ENCODE measurements around the gene SH3BP4. TPM values are rescaled to one million over a fixed set of nuclear protein-coding genes. Genes with fewer than 3 reads are reported as not detected.

Gene SH3BP4
- total RNA-seq, 1 donor from 2014 or later: 58.6 TPM

GRCh38 chr2:235000426-235001236 is 48.8 kb downstream of the SH3BP4 start:
- Mint-ChIP-seq H3K4me3 (ENCODE audit: unreplicated experiment) (no peak overlapping the region), H3K27me3 (ENCODE audit: unreplicated experiment) (peaks cover 2% of the 10 kb centered on the region), H3K9me3 (ENCODE audit: unreplicated experiment) (no peaks in the 10 kb centered on the region), H3K27ac (ENCODE audit: unreplicated experiment) (no peak overlapping the region), H3K4me1 (ENCODE audit: unreplicated experiment) (peaks cover 29% of the 10 kb centered on the region), H3K36me3 (ENCODE audit: low read depth, unreplicated experiment) (peaks cover 32% of the 10 kb centered on the region)
- DNase-seq (ENCODE audit: low spot score): no peak
- no peak for TF ChIP-seq CTCF (IDR thresholded peaks at IDR 0.05; ENCODE audit: unreplicated experiment)

GRCh38 chr2:235001237-235002133 is 49.7 kb downstream of the SH3BP4 start:
- H3K4me1 Mint-ChIP-seq (ENCODE audit: unreplicated experiment): peaks cover 31% of the 10 kb centered on the region
- no peak for TF ChIP-seq CTCF (IDR thresholded peaks at IDR 0.05; ENCODE audit: unreplicated experiment)
- peaks cover 24% of the 10 kb centered on the region for H3K36me3 Mint-ChIP-seq (ENCODE audit: low read depth, unreplicated experiment)
- H3K4me3 Mint-ChIP-seq (ENCODE audit: unreplicated experiment): no peak overlapping the region
- H3K9me3 Mint-ChIP-seq (ENCODE audit: unreplicated experiment): no peaks in the 10 kb centered on the region
- DNase-seq (ENCODE audit: low spot score): no peak
- H3K27ac Mint-ChIP-seq (ENCODE audit: unreplicated experiment): no peak overlapping the region
- peaks cover 7% of the 10 kb centered on the region for H3K27me3 Mint-ChIP-seq (ENCODE audit: unreplicated experiment)

- H3K36me3 Mint-ChIP-seq (ENCODE audit: low read depth, unreplicated experiment): peaks cover 26% of the 10 kb centered on the region
- no peak for TF ChIP-seq CTCF (IDR thresholded peaks at IDR 0.05; ENCODE audit: unreplicated experiment)
- no peaks in the 10 kb centered on the region for H3K9me3 Mint-ChIP-seq (ENCODE audit: unreplicated experiment)
- H3K4me3 Mint-ChIP-seq (ENCODE audit: unreplicated experiment): no peak overlapping the region
- peaks cover 7% of the 10 kb centered on the region for H3K27me3 Mint-ChIP-seq (ENCODE audit: unreplicated experiment)
- no peak overlapping the region for H3K27ac Mint-ChIP-seq (ENCODE audit: unreplicated experiment)
- DNase-seq (ENCODE audit: low spot score): no peak
- H3K4me1 Mint-ChIP-seq (ENCODE audit: unreplicated experiment): peaks cover 34% of the 10 kb centered on the region
These were observed 50.6 kb downstream of the SH3BP4 start for GRCh38 chr2:235002198-235003095.

GRCh38 chr2:235003096-235003775 is 51.4 kb downstream of the SH3BP4 start:
- no peaks in the 10 kb centered on the region for H3K9me3 Mint-ChIP-seq (ENCODE audit: unreplicated experiment)
- peaks cover 37% of the 10 kb centered on the region for H3K4me1 Mint-ChIP-seq (ENCODE audit: unreplicated experiment)
- H3K36me3 Mint-ChIP-seq (ENCODE audit: low read depth, unreplicated experiment): peaks cover 29% of the 10 kb centered on the region
- no peak for TF ChIP-seq CTCF (IDR thresholded peaks at IDR 0.05; ENCODE audit: unreplicated experiment)
- peaks cover 10% of the 10 kb centered on the region for H3K27me3 Mint-ChIP-seq (ENCODE audit: unreplicated experiment)
- no peak for DNase-seq (ENCODE audit: low spot score)
- H3K4me3 Mint-ChIP-seq (ENCODE audit: unreplicated experiment): no peak overlapping the region
- H3K27ac Mint-ChIP-seq (ENCODE audit: unreplicated experiment): no peak overlapping the region
